Measurements from ENCODE around the gene TENT4B. TPM values are rescaled to one million over a fixed set of nuclear protein-coding genes. Genes with fewer than 3 reads are reported as not detected.

The TENT4B gene
- total RNA-seq, 2 donors from 2014 or later: 11.5 to 15.1 TPM

DNA sequence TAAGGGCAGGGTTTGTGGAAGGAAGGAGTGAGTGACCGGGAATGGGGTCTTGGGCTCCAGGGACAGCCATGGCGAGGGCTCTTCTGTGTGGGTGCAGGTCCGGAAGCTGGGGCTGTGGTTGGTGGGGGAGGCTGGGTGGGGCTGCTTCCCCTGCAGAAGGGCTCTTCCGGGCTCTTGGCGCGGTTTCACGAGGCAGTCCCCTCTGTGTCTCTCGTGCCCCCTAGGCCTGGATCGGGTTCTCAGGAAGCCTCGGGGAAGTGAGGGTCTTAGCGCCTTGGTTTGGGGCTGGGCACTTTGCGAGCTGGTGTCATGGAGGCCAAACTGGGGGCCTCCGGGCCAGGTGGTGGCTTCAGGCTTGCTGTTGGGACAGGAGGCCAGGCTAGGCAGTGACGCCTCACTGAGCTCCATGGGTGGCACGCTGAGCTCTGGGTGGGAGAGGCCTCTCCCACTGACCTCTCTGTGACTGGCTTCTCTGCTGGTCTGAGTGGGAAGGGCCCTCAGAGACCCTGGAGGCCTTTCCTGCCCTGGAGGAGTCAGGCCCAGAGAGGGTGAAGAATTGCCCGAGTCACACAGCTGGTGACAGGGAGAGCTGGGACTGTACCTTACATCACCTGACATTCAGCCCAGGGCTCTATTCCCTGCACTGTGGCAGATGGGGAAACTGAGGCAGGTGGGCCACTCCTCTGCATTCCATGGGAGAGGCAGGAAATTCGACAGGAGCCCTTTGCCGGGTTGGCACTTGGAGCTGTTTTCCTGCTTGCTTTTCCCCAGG, 121.4 kb downstream of the TENT4B start:
- TF ChIP-seq CTCF (IDR thresholded peaks at IDR 0.05) (no peak), POLR2AphosphoS5 (IDR thresholded peaks at IDR 0.05) (no peak), POLR2A (IDR thresholded peaks at IDR 0.05) (no peak)
- WGBS: 85% methylated on average over 18 of the region's 18 CpGs
- intact Hi-C loops (cut with DNase I): no loop called here
- Histone ChIP-seq H3K4me3 (no peak overlapping the region), H3K4me1 (replicated peaks) (no peaks in the 10 kb centered on the region), H3K27ac (no peak overlapping the region), H3K36me3 (no peaks in the 10 kb centered on the region), H3K27me3 (replicated peaks; ENCODE audit: insufficient read depth) (no peaks in the 10 kb centered on the region), H3K9me3 (no peaks in the 10 kb centered on the region)
- no peak for DNase-seq (ENCODE audit: low spot score)

DNA sequence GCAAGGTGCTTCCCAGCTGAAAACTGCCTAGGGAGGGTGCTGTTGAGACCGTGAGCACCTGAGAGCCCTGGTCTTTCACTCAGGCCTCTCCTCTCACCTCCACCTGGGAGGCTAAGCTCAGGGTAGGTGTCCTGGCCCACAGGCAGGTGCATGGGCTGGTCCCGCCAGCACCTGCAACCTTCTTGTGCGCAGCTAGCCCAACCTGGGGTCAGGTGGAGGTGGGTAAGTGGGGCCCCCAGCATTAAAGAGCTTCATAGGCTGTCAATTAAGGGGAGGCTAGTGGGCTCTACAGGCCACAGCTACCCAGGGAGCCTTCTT, 122.0 kb downstream of the TENT4B start:
- Histone ChIP-seq H3K4me3 (no peak overlapping the region), H3K9me3 (no peaks in the 10 kb centered on the region), H3K36me3 (no peaks in the 10 kb centered on the region), H3K27ac (no peak overlapping the region), H3K4me1 (replicated peaks) (no peaks in the 10 kb centered on the region), H3K27me3 (replicated peaks; ENCODE audit: insufficient read depth) (no peaks in the 10 kb centered on the region)
- no peak for DNase-seq (ENCODE audit: low spot score)
- TF ChIP-seq POLR2A (IDR thresholded peaks at IDR 0.05): no peak
- no peak for TF ChIP-seq POLR2AphosphoS5 (IDR thresholded peaks at IDR 0.05)
- TF ChIP-seq CTCF (IDR thresholded peaks at IDR 0.05): no peak
- intact Hi-C loops (cut with DNase I): no loop called here
- 91% methylated on average over 3 of the region's 3 CpGs for WGBS

DNA sequence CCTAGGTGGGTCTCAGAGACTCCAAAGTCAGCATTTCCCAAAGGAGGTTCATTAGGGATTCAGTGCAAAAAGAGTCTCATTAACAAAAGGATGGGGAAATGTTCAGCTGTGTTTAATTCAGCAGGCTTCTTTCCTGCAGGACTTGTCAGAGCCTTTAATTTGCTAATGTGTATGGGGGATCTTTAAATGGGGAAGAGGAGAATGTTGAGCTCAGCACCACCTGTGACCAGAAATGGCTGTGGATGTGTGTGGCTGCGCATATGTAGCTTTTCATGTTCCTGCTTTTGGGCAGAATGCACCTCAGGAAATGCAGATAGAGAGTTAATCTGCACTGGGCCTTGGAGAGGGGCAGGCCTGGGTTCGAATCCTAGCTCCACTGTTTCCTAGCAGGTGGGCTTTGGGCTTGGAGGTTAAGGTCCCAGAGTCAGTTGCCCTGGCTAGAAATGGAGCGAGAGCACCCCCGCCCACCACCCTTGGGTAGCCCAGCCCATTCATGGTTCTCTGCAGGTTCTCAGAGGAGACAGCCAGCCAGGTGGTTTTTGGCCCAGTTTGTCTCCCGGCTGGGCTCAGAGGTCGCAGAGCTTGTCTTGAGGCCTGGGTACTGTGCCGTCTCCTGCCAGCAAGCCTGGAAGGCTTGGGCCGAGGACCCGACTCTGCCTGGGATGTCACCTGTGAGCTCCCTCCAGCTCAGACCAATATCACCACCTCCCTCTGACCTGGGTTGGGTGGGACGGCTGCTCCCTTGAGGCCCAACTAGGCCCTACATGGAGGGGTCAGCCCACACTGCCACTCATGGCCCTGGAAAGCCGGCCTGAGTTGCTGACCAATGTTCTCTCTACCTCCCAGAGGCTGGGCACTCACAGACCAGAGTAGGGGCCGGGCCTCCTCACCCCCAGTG, 122.6 kb downstream of the TENT4B start:
- no peak for DNase-seq (ENCODE audit: low spot score)
- intact Hi-C loops (cut with DNase I): no loop called here
- no peaks in the 10 kb centered on the region for H3K4me1 ChIP-seq (replicated peaks)
- no peaks in the 10 kb centered on the region for H3K36me3 ChIP-seq
- H3K4me3 ChIP-seq: no peak overlapping the region
- no peaks in the 10 kb centered on the region for H3K27me3 ChIP-seq (replicated peaks; ENCODE audit: insufficient read depth)
- 83% methylated on average over 12 of the region's 12 CpGs for WGBS
- no peaks in the 10 kb centered on the region for H3K9me3 ChIP-seq
- TF ChIP-seq POLR2AphosphoS5 (IDR thresholded peaks at IDR 0.05): no peak
- no peak for TF ChIP-seq POLR2A (IDR thresholded peaks at IDR 0.05)
- no peak for TF ChIP-seq CTCF (IDR thresholded peaks at IDR 0.05)
- no peak overlapping the region for H3K27ac ChIP-seq

GRCh38 chr16:50276326-50276640, 123.2 kb downstream of the TENT4B start:
- Histone ChIP-seq H3K4me3 (no peak overlapping the region), H3K27me3 (replicated peaks; ENCODE audit: insufficient read depth) (no peaks in the 10 kb centered on the region), H3K36me3 (no peaks in the 10 kb centered on the region), H3K9me3 (no peaks in the 10 kb centered on the region), H3K4me1 (replicated peaks) (no peaks in the 10 kb centered on the region), H3K27ac (no peak overlapping the region)
- TF ChIP-seq POLR2A (IDR thresholded peaks at IDR 0.05) (no peak), POLR2AphosphoS5 (IDR thresholded peaks at IDR 0.05) (no peak), CTCF (IDR thresholded peaks at IDR 0.05) (no peak)
- intact Hi-C loops (cut with DNase I): no loop called here
- DNase-seq (ENCODE audit: low spot score): no peak
- 95% methylated on average over 2 of the region's 2 CpGs for WGBS
